GM04504 (cell line): ENCODE results near the gene PPP2R2B.

Source experiments
- DNase-seq: peaks from one replicate; pipeline ENCODE4 v3.0.0-alpha.2; 2012; ENCODE audit warnings: low read depth

PPP2R2B gene

GRCh38 chr5:146779211-146779869 lies 99.2 kb downstream of the PPP2R2B start:
- DNase-seq, result no peak

- DNase-seq, result no peak
Observed at GRCh38 chr5:146778795-146779194, 99.8 kb downstream of the PPP2R2B start.

- no peak for DNase-seq
Observed at GRCh38 chr5:146778261-146778660, 100.3 kb downstream of the PPP2R2B start.

GRCh38 chr5:146772881-146773466 lies 105.6 kb downstream of the PPP2R2B start:
- no peak for DNase-seq

GRCh38 chr5:146770980-146771379 lies 107.6 kb downstream of the PPP2R2B start:
- DNase-seq, result no peak

- no peak for DNase-seq
Observed at GRCh38 chr5:146770546-146770945, 108.0 kb downstream of the PPP2R2B start.

GRCh38 chr5:146767534-146767933 lies 111.0 kb downstream of the PPP2R2B start:
- DNase-seq, result no peak

GRCh38 chr5:146766013-146766412 lies 112.5 kb downstream of the PPP2R2B start:
- DNase-seq, result no peak

GRCh38 chr5:146765089-146765832 lies 113.3 kb downstream of the PPP2R2B start:
- no peak for DNase-seq

GRCh38 chr5:146762830-146763229 lies 115.7 kb downstream of the PPP2R2B start:
- DNase-seq, result no peak

- no peak for DNase-seq
Observed at GRCh38 chr5:146761811-146762210, 116.7 kb downstream of the PPP2R2B start.

GRCh38 chr5:146758938-146759337 lies 119.6 kb downstream of the PPP2R2B start:
- no peak for DNase-seq

- DNase-seq, result no peak
Observed at GRCh38 chr5:146758076-146758475, 120.5 kb downstream of the PPP2R2B start.

GRCh38 chr5:146756546-146756945 lies 122.0 kb downstream of the PPP2R2B start:
- no peak for DNase-seq

GRCh38 chr5:146755793-146756192 lies 122.8 kb downstream of the PPP2R2B start:
- DNase-seq, result no peak

GRCh38 chr5:146754621-146755020 lies 123.9 kb downstream of the PPP2R2B start:
- DNase-seq, result no peak

GRCh38 chr5:146753641-146754040 lies 124.9 kb downstream of the PPP2R2B start:
- no peak for DNase-seq

GRCh38 chr5:146751781-146752401 lies 126.7 kb downstream of the PPP2R2B start:
- DNase-seq, result no peak

- DNase-seq, result no peak
Observed at GRCh38 chr5:146751054-146751453, 127.5 kb downstream of the PPP2R2B start.

- DNase-seq, result no peak
Observed at GRCh38 chr5:146748533-146748932, 130.0 kb downstream of the PPP2R2B start.

- no peak for DNase-seq
Observed at GRCh38 chr5:146745931-146746577, 132.5 kb downstream of the PPP2R2B start.

GRCh38 chr5:146744068-146744745 lies 134.3 kb downstream of the PPP2R2B start:
- peak; percentile 23 for DNase-seq
